Measurements from ENCODE around the gene PM20D2.
"Not testable (repeated sequence)": the region's sequence is repeated elsewhere in the genome, so short reads cannot be mapped to it uniquely, and the experiment has no call there.

DNA sequence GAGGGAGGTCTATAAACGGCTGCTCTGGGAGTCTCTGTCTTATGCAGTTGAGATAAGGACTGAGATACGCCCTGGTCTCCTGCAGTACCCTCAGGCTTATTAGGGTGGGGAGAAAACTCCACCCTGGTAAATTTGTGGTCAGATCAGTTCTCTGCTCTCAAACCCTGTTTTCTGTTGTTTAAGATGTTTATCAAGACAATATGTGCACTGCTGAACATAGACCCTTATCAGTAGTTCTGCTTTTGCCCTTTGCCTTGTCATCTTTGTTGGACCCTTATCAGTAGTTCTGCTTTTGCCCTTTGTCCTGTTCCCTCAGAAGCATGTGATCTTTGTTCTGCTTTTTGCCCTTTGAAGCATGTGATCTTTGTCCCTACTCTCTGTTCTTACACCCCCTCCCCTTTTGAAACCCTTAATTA lies 17.6 kb upstream of the PM20D2 start:
- not testable (repeated sequence) for TF ChIP-seq EZH2phosphoT487 (IDR thresholded peaks at IDR 0.05; ENCODE audit: low read depth)
- TF ChIP-seq, protein P1, sequence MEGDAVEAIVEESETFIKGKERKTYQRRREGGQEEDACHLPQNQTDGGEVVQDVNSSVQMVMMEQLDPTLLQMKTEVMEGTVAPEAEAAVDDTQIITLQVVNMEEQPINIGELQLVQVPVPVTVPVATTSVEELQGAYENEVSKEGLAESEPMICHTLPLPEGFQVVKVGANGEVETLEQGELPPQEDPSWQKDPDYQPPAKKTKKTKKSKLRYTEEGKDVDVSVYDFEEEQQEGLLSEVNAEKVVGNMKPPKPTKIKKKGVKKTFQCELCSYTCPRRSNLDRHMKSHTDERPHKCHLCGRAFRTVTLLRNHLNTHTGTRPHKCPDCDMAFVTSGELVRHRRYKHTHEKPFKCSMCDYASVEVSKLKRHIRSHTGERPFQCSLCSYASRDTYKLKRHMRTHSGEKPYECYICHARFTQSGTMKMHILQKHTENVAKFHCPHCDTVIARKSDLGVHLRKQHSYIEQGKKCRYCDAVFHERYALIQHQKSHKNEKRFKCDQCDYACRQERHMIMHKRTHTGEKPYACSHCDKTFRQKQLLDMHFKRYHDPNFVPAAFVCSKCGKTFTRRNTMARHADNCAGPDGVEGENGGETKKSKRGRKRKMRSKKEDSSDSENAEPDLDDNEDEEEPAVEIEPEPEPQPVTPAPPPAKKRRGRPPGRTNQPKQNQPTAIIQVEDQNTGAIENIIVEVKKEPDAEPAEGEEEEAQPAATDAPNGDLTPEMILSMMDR (IDR thresholded peaks at IDR 0.05; ENCODE audit: low read depth, low read length) = not testable (repeated sequence)
